ENCODE results near the gene SYMPK.

SYMPK gene

GRCh38 chr19:45770192-45771101 is 92.5 kb downstream of the SYMPK start:
- H3K27ac ChIP-seq, result peak overlapping the region; percentile 84

DNA sequence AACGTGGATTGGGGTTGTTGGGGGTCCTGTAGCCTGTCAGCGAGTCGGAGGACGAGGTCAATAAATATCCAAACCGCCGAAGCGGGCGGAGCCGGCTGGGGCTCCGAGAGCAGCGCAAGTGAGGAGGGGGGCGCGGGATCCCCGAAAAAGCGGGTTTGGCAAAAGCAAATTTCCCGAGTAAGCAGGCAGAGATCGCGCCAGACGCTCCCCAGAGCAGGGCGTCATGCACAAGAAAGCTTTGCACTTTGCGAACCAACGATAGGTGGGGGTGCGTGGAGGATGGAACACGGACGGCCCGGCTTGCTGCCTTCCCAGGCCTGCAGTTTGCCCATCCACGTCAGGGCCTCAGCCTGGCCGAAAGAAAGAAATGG is 93.1 kb downstream of the SYMPK start:
- DNase-seq (ENCODE audit: low read depth, low spot score), result no peak
- peak overlapping the region; percentile 84 for H3K27ac ChIP-seq

More at GRCh38 chr19:45770192-45771101, 92.5 kb downstream of the SYMPK start:
- peak; percentile 92 for DNase-seq (ENCODE audit: low read depth, low spot score)

DNA sequence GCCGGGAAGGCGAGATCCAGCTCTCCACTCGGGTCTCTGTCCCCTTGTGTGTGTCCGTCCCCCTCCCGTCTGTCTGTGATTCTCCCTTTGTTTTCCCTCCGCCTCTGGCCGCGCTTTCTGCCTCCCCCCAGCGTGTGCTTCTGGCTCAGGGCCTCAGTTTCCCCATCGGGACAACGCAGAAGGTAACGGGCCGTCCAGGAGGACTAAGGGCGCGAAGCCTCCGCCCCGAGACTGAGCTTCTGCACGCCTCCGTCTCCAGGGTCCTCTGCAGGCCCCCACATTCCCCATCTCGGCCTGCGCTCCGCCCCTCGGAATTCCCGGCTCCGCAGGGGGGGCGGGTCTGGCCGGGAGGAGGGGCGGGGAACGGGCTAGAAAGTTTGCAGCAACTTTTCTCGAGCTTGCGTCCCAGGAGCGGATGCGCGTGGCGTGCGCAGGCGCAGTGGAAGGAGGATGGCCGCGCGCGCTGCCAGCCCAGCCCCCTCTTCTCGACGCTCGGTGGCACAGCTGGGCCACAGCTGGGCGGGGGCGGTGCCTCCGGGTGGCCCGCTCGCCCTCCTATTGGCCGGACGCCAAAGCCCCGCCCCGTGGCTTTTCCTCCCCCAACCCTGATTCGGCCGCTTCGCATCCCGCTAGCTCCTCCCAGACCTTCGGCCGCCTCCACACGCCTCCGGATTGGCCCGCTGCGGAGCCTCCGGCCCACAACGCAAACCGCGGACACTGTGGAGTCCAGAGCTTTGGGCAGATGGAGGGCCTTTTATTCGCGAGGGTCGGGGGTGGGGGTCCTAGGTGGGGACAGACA is 93.8 kb downstream of the SYMPK start, which contains the start of gene SIX5:
TSS of gene SIX5 (minus strand) at position 269 of the 799 bp plus-strand sequence. CDS start 408 bp downstream, outside the sequence.
- H3K27ac ChIP-seq, result peak within 1 kb of the TSS; percentile 84

DNA sequence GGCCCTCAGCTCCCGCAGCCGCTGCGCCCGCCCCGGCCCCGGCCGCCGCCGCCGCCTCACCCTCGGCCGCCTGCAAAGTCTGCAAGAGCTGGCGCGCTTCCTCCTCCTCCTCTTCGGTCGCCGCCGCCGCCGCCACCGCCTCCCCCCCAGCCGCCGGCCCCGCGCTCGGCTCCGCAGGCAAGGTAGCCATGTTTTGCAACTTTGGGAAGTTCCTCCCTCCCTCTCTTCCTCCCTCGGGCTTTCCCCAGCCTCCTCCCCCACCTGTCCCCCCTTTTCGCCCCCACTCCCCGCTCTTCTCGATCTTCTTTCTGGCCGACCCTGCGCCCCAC is 94.3 kb downstream of the SYMPK start:
- DNase-seq (ENCODE audit: low read depth, low spot score), result no peak
- peak overlapping the region; percentile 84 for H3K27ac ChIP-seq

More for the DNA sequence above, 93.8 kb downstream of the SYMPK start, which contains the start of gene SIX5:
- DNase-seq (ENCODE audit: low read depth, low spot score), result peak; percentile 82

DNA sequence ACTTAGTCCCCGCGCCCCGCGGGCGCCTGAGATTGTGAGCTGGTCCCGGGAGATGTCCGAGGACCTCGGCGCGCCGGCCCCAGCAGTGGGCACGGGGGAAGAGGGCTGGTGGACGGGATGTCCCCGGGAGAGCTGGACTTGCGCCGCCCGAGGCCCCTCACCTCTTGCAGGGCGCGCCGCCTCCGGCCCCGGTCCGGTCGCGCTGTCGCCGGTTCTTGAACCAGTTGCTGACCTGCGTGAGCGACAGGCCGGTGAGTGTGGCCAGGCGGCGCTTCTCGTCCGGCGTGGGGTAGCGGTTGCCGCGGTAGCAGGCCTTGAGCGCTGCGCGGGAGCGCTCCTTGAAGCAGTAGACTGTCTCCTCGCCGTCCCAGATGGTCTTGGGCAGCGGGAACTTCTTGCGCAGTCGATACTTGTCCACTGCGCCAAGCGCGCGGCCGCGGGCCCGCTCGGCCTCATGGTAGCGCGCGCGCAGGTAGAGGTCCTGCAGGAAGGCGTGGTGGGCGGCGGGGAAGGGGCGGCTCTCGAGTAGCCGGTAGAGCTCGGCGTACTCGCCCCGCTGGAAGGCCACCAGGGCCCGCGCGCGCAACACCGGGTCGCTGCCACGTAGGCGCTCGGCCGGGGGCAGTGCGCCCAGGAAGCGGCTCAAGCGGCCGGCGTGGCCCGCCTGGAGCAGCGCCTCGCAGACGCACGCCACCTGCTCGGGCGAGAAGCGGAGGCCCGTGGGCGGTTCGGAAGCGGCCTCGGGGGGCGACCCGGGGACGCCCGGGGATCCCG is 94.9 kb downstream of the SYMPK start:
- peak overlapping the region; percentile 84 for H3K27ac ChIP-seq
- DNase-seq (ENCODE audit: low read depth, low spot score), result no peak

GRCh38 chr19:45767410-45767880 is 95.5 kb downstream of the SYMPK start:
- H3K27ac ChIP-seq, result peak overlapping the region; percentile 84
- DNase-seq (ENCODE audit: low read depth, low spot score), result no peak

DNA sequence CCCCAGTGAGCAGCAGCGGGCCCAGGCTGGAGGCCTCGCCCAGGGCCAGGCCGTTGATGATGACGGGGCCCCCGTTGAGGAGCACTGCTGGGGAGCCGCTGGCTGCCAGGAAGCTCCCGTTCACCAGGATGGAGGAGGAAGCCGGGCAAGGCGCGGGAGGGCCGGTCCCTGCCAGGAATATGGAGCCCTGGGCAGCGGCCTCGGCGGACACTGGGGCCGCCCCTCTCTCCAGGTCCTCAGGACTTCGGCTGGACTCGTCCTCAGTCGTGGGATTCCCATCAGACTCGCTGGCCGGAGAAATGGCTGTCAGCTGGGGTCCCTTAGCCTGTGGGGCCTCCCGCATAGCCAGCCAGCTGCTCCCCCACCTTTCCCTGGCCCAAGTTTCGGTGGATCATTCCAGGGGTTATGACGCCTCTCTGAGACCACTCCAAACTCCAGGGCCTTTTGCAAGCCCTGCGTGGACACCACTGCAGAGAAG is 96.0 kb downstream of the SYMPK start:
- H3K27ac ChIP-seq, result peak overlapping the region; percentile 84
- DNase-seq (ENCODE audit: low read depth, low spot score), result no peak

GRCh38 chr19:45766296-45766868 is 96.6 kb downstream of the SYMPK start:
- peak overlapping the region; percentile 84 for H3K27ac ChIP-seq
- DNase-seq (ENCODE audit: low read depth, low spot score), result no peak

- DNase-seq (ENCODE audit: low read depth, low spot score), result no peak
- H3K27ac ChIP-seq, result no peak overlapping the region
Measured at GRCh38 chr19:45765702-45766295, 97.1 kb downstream of the SYMPK start.
